ENCODE data around the gene VWA3B.

Gene VWA3B

DNA sequence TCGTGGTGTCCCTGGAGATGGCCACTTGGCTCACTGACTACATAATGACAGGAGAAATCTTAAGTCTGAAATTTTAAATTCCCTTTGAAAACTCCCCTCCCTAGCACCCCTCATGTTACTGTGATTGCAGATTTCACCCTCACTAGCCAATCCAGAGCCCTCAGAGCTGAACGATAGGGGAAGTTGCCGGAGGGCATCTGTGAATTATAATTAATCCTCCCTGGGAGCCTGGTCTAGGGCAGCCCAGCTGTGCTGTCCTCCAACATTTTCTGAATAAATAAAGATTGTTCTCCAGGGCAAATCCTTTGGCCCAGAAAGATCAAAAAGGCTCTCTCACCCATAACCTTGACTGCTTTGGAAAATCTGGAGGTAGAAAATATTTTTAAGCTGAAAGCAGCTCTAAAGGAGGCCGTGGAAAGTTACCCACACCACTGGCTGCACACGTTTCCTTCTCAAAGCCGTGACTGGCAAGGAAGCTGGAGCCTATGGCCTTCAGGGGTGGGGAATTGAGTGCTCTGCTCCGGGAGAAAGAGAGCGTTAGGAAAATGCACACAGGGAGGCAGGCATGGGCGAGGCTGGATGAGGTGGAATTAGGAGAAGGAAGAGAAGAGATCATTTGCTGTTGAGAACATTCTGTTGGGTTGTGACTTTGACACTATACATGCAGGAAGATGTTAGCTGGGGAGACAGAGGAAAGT, 190.3 kb downstream of the VWA3B start:
- no peak overlapping the region for H3K4me2 ChIP-seq (ENCODE audit: low read length)
- no peaks in the 10 kb centered on the region for H3K36me3 ChIP-seq (ENCODE audit: control insufficient read depth, insufficient read depth, low read length)
- TF ChIP-seq, protein P1, sequence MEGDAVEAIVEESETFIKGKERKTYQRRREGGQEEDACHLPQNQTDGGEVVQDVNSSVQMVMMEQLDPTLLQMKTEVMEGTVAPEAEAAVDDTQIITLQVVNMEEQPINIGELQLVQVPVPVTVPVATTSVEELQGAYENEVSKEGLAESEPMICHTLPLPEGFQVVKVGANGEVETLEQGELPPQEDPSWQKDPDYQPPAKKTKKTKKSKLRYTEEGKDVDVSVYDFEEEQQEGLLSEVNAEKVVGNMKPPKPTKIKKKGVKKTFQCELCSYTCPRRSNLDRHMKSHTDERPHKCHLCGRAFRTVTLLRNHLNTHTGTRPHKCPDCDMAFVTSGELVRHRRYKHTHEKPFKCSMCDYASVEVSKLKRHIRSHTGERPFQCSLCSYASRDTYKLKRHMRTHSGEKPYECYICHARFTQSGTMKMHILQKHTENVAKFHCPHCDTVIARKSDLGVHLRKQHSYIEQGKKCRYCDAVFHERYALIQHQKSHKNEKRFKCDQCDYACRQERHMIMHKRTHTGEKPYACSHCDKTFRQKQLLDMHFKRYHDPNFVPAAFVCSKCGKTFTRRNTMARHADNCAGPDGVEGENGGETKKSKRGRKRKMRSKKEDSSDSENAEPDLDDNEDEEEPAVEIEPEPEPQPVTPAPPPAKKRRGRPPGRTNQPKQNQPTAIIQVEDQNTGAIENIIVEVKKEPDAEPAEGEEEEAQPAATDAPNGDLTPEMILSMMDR (IDR thresholded peaks at IDR 0.05), result no peak
- no peaks in the 10 kb centered on the region for H3K4me1 ChIP-seq
- no peak overlapping the region for H3K9ac ChIP-seq
- no peaks in the 10 kb centered on the region for H3K79me2 ChIP-seq
- no peak overlapping the region for H2AFZ ChIP-seq
- H3K9me3 ChIP-seq (ENCODE audit: control insufficient read depth, low read length), result no peaks in the 10 kb centered on the region
- H3K27me3 ChIP-seq (ENCODE audit: control insufficient read depth, insufficient read depth, low read length), result no peaks in the 10 kb centered on the region
- H3K27ac ChIP-seq, result no peak overlapping the region
- H3K4me3 ChIP-seq (ENCODE audit: low read depth, low read length), result no peak overlapping the region

GRCh38 chr2:98278074-98278473, 191.1 kb downstream of the VWA3B start:
- Histone ChIP-seq H3K27me3 (ENCODE audit: control insufficient read depth, insufficient read depth, low read length) (no peaks in the 10 kb centered on the region), H3K27ac (no peak overlapping the region), H3K79me2 (no peaks in the 10 kb centered on the region), H3K9ac (no peak overlapping the region), H2AFZ (no peak overlapping the region), H3K4me2 (ENCODE audit: low read length) (no peak overlapping the region), H3K9me3 (ENCODE audit: control insufficient read depth, low read length) (no peaks in the 10 kb centered on the region), H3K4me1 (no peaks in the 10 kb centered on the region), H3K4me3 (ENCODE audit: low read depth, low read length) (no peak overlapping the region), H3K36me3 (ENCODE audit: control insufficient read depth, insufficient read depth, low read length) (no peaks in the 10 kb centered on the region)
- TF ChIP-seq, protein P1 (IDR thresholded peaks at IDR 0.05), result no peak

- no peaks in the 10 kb centered on the region for H3K27me3 ChIP-seq (ENCODE audit: control insufficient read depth, insufficient read depth, low read length)
- H3K9me3 ChIP-seq (ENCODE audit: control insufficient read depth, low read length), result no peaks in the 10 kb centered on the region
- no peaks in the 10 kb centered on the region for H3K36me3 ChIP-seq (ENCODE audit: control insufficient read depth, insufficient read depth, low read length)
- TF ChIP-seq, protein P1 (IDR thresholded peaks at IDR 0.05), result no peak
- H3K9ac ChIP-seq, result no peak overlapping the region
- H3K27ac ChIP-seq, result no peak overlapping the region
- H3K4me1 ChIP-seq, result no peaks in the 10 kb centered on the region
- no peak overlapping the region for H3K4me2 ChIP-seq (ENCODE audit: low read length)
- no peaks in the 10 kb centered on the region for H3K79me2 ChIP-seq
- no peak overlapping the region for H3K4me3 ChIP-seq (ENCODE audit: low read depth, low read length)
- no peak overlapping the region for H2AFZ ChIP-seq
Observed at GRCh38 chr2:98280376-98281102, 193.6 kb downstream of the VWA3B start.

DNA sequence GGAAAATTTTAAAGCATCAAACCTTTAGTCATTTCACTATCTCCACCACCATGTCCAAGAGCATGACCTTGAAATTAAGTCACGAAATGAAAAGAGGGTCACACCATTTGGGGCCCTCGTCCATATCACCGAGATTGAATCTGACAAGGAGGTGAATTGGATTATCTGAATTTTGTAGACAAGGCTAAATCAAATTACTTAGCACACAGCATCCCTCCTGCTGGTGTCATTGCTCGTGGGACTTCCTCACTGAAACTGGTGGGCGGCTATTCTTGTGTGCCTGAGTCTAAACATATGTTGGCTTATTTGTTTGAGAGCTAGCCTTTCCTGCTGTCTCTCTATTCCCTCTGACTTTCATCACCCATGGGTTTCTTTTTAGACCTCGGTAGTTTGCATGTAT, 194.6 kb downstream of the VWA3B start:
- no peaks in the 10 kb centered on the region for H3K27me3 ChIP-seq (ENCODE audit: control insufficient read depth, insufficient read depth, low read length)
- no peak overlapping the region for H2AFZ ChIP-seq
- no peak overlapping the region for H3K27ac ChIP-seq
- H3K9ac ChIP-seq, result no peak overlapping the region
- H3K4me3 ChIP-seq (ENCODE audit: low read depth, low read length), result no peak overlapping the region
- H3K36me3 ChIP-seq (ENCODE audit: control insufficient read depth, insufficient read depth, low read length), result no peaks in the 10 kb centered on the region
- H3K4me2 ChIP-seq (ENCODE audit: low read length), result no peak overlapping the region
- H3K9me3 ChIP-seq (ENCODE audit: control insufficient read depth, low read length), result no peaks in the 10 kb centered on the region
- TF ChIP-seq, protein P1 (IDR thresholded peaks at IDR 0.05), result no peak
- H3K4me1 ChIP-seq, result no peaks in the 10 kb centered on the region
- no peaks in the 10 kb centered on the region for H3K79me2 ChIP-seq

All from parathyroid adenoma (tissue), 2 donors.